ENCODE measurements around the gene ATP9A. TPM values are rescaled to one million over a fixed set of nuclear protein-coding genes. Genes with fewer than 3 reads are reported as not detected.
"Not testable (repeated sequence)": the region's sequence is repeated elsewhere in the genome, so short reads cannot be mapped to it uniquely, and the experiment has no call there.

ATP9A gene
- total RNA-seq, 1 donor from 2014 or later, result 48.8 TPM

DNA sequence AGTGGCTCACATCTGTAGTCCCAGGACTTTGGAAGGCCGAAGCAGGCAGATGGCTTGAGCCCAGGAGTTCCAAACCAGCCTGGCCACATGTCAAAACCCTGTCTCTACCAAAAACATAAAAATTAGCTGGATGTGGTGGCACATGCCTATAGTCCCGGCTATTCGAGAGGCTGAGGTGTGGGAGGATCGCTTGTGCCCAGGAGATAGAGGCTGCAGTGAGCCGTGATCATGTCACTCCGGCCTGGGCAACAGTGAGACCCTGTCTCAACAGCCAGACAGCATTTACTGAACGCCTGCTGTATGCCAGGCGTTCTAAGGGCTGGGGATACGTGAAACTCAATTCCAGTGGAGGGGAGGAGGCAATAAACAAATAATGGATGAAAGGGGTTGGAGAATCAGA, 69.9 kb downstream of the ATP9A start:
- DNase-seq (ENCODE audit: extremely low read depth, low read depth, low spot score), result no peak

DNA sequence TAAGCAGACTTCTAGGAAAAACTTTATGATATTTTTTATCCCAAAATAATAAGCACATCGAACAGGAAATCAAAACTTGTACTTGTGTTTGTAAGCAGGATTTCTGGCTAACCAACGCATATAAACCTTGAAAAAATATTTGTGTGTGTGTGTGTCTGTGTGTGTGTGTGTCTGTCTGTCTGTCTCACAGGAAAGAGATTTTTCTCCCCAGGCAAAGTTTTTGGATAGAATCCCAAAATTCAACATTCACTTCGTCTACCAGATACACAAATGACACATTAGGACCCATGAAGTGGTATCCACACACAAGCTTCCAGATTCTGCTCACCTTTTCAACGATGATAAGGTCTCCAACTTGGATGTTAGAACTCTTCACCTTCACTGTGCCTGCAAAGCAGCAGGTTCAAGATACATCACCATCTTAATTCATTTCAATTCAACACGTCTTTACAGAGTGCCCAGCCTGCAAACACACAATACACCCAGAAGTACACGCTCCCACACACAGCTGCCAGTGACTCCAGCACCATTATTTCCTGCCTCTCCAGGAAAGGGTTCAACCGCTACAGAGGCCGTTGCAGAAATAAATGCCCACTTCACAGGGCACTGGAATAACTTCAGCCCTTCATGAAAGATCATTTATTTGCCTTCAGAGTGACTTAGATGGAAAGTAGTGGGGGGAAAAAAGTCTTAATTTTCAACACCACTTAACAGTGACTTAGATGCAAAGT, 70.9 kb downstream of the ATP9A start:
- DNase-seq (ENCODE audit: extremely low read depth, low read depth, low spot score), result no peak

DNA sequence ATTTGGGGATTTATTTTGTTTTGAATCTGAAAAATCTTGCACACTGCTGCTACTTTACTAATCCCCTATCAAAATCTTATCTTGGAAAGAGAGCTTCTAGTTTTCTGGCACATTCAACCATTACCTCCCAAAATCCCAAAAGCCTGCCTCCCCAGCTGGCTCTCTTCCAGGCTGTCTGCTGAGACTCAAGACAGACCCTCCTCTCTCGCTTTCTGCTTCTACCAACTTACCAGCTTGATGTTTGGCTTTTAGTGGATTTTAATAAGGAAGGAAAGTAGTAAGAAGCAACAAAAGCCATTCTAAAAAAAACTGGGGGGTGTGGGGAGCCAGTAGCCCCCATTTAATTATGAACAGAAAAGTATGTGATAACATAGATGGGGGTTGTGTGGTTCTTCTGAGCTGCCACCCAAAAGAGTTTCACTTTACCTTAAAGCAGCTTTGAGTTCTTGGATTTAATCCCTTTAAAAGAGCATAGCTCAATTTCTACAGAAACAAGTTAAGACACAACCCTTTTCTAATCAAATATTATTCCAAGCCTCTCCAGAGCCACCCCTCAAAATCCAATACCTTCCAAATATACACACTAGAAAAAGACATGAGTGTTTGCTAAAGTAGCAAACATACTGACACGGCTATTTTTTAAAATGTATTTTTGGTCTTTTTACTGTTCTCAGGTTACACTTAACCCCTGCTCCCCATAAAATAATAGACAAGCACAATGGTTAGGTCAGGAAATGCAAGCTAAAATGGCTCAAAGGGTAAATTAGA, 71.7 kb downstream of the ATP9A start:
- no peak for DNase-seq (ENCODE audit: extremely low read depth, low read depth, low spot score)

DNA sequence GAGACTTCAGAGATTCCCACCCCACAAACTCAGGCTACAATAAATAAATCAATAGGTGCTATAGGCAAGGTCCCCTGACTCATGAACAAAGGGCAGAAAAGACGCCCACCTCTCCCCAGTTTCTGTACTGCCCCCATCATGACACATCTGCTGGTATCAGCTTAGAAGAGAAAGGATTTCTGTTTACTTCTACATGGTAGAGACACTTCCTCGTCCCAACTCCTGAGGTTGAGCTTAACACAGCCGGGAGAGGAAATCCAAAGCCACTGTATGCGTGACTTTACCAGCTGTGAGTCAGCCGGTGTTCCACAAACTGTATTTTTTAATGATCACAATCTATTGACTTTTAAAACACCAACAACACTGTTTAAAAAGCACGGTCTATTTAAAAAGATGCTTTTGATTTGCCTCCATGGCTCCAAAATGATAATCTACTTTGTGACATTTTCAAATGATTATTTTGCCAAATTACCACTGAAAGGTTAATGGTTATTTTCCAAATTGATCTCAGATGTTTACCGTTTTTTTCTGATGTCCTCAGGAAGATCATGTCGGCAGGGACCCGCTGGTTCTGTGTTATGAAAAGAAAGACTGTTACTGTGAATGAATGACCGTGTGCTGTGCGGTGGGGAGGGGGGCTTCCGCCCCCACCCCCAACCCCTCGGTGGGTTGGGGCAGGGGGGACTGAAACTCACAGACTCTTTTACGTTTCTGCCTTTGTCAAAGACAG, 72.5 kb downstream of the ATP9A start:
- DNase-seq (ENCODE audit: extremely low read depth, low read depth, low spot score), result peak; percentile 70

DNA sequence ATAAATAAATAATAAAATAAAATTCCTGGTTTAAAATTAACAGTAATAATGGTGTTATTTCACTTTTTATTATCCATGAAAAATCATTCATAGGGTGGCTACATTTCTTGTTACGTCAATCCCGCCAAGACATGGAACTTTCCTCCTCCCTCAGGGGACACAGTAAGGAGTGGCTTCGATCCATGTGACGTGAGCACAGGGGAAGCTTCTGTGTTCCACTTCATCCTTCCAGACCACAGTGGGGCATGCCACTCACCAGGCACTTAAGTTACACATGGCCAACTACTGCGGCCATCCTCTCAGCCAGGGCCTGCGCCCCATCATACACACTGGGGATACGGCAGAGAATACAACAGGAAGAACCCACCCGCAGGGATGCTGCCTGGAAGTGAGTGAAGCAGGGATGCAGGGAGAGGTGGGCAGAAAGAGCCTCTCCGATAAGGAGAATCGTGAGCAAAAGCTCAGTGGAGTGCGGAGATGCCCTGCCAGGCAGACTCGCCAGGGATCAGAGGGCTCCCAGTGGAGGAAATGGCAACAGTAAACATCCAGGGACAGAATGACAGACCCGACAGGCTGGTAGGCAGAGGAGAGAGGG, 75.3 kb downstream of the ATP9A start:
- DNase-seq (ENCODE audit: extremely low read depth, low read depth, low spot score), result no peak

DNA sequence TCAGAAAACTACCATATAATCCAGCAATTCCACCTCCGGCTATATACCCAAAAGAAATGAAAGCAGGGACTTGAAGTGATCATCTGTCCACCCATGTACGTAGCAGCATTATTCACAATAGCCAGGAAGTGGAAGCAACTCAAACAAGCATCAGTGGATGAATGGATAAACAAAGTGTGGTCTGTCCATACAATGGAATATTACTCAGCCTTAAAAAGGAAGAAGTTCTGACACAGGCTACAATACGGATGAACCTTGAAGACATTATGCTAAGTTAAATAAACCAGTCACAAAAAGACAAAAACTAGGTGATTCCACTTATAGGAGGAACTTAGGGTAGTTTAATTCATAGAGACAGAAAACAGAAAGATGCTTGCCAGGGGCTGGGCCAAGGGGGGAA, 76.5 kb downstream of the ATP9A start:
- DNase-seq (ENCODE audit: extremely low read depth, low read depth, low spot score), result no peak

DNA sequence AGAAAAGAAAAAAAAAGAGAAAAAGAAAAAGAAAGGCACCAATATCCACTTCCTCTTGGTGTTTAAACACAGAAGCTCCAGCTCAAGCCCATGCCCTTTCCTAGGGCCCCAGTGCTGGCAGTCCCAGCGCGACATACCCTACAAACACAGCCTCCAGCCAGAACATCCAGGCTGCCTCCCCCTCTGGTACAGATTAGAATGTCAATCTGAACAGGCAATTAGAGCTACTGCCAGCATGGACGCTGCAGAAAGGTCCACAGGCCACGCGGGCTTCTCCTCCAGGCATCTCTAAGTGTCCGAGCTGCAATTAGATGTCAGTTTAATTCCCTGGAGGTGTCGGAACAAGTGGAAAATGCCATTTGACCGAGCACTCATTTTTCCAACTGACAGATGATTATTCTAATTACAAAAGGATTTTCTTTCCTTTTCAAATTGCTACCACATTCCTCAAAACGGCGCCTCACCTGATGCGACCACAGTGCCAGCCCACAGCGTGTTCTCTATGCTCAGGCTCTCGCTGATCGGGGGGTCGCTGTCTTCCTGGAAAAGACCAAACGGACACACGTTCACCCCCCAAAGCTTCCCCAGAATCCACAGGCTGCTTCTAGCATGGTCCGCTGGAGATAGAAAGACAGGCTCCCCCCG, 79.5 kb downstream of the ATP9A start:
- DNase-seq (ENCODE audit: extremely low read depth, low read depth, low spot score), result no peak

DNA sequence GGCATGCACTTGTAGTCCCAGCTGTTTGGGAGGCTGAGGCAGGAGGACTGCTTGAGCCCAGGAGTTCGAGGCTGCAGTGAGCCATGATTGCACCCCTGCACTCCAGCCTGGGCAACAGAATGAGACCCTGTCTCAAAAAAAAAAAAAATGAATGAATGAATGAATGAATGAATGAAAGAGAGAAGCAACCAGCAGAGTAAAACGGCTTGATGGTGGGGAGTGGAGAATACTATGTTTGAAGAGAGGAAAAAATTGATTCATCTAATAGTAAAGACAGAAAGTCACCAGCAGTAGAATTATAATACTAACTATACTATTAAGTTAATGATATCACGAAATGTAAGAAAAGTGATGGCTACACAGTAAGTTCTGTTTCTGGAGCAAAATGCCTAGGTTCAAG, 80.6 kb downstream of the ATP9A start:
- no peak for DNase-seq (ENCODE audit: extremely low read depth, low read depth, low spot score)

DNA sequence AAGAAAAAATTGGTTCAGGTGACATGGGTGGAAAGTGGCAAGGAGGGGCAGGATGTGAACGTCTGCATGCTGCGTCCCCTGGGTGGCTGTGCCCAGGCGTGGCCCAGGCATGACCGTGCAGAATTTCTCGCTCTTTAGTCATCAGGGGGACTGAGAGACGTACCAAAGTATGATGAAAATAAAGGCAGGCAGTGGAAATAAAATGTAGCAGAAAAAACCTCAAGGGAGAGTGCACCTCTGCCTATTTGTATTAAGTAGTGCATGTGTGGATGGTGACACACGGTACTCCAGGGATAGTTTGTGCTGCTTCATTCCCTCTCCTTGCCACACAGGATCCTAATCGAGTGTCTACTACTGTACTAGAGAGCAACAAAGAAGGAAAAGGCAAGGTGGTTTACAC, 81.1 kb downstream of the ATP9A start:
- no peak for DNase-seq (ENCODE audit: extremely low read depth, low read depth, low spot score)

DNA sequence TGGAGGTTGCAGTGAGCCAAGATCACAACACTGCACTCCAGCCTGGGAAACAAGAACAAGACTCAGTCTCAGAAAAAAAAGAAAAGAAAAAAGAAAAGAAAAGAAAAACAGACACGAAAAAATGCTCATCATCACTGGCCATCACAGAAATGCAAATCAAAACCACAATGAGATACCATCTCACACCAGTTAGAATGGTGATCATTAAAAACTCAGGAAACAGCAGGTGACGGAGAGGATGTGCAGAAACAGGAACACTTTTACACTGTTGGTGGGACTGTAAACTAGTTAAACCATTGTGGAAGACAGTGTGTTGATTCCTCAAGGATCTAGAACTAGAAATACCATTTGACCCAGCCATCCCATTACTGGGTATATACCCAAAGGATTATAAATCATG, 82.7 kb downstream of the ATP9A start:
- not testable (repeated sequence) for DNase-seq (ENCODE audit: extremely low read depth, low read depth, low spot score)

DNA sequence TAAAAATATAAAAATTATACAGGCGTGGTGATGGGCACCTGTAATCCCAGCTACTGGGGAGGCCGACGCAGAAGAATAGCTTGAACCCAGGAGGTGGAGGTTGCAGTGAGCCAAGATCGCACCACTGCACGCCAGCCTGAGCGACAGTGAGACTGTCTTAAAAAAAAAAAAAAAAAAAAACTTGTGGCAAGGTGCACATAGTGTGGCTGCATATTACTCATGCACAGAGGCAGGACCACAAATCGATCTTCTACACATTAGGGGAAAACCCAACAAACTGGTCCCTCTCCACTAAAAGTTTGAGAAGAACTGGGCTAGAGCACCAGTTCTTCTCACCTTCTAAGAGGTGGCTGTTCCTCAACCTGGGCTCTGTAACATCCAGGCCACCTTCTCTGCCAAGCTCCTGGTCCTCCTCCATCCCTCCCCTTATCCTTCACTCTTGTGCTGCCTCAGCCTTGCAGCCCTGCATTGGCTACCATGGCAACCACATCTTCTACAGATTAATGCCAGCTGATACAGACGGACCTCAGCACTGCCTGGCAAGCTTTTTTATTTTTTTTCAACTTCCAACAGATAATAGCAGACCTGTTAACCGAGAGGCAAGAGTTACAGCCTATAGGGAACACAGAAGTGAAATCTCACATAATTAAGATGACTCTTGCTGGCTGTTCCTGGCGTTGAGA, 88.0 kb downstream of the ATP9A start:
- DNase-seq (ENCODE audit: extremely low read depth, low read depth, low spot score), result no peak

DNA sequence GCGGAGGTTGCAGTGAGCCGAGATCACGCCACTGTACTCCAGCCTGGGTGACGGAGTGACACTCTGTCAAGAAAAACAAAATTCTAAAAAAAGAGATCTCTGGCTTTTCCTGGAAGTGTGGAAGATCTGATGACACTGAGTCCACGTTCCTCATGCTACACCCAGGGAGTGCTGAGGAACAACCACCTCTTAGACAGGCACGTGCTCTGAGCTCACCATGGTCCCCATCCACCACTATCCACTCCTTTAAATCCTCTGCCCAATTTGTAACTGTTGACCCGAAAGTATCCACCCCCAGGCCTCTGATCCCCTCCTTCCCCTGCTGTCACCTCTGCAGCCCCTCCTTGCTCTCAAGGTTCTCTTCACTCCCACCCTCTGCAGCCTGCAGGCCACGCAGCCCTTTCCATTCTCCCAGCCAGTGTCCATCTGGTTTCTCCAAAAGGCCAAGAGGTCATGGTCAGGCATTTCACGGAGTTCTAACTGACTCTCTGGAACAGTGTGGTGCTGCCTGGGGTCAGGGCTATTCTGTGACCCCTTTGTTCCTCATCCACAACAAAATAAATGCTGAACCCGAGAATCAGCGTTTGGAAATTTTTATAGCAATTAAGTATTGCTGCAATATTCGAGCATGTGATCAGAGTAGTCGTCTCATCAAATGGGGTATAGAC, 88.8 kb downstream of the ATP9A start:
- no peak for DNase-seq (ENCODE audit: extremely low read depth, low read depth, low spot score)

DNA sequence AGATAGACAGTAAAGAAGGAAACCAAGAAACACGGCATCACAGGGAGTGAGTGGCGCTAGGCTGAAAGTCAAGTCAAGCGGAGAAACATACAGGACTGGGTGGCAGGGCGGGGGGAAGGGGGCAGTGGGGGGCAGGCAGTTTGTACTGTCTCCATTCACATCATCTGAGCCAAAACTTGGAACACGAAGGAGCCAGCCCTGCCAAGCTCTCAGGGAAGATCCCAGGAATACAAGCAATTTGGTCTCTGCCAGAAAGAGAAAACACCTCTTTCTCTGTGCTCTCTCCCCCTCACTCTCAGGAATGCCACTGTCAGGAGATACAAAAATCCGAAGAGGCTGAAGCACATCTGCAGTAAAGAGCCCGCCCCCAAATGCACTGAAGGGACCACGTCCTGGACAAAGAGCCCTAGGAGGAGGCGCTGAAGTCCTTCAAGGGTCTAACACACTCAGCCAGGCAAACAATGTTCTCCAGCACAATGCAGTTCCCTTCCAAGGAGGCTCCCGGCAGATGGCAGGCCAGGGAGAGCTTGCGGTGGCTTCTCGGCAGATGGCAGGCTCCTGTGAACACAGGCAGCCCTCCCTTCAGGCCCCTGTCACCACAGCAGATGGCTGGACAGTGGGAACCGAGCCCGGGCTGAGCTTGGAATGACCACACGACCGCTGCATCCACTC, 90.0 kb downstream of the ATP9A start:
- no peak for DNase-seq (ENCODE audit: extremely low read depth, low read depth, low spot score)

DNA sequence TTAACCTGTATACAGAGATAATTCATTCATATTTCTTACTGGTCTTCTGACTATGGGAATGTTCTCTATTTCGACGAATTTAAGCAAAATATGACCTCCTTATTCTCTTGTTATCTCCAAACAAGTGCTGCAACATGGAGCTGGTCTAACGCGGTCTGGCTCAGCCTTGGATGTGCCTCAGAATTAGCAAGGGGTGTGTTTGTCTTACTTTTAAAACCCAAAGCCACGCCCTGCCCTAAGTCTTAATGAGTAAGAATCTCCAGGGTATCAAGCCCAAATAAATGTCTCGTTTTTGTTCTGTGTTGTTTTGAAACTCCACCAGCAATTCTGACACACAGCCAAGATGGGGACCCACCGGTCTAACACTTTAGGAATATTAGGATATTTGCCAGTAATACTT, 99.2 kb downstream of the ATP9A start:
- DNase-seq (ENCODE audit: extremely low read depth, low read depth, low spot score), result no peak

DNA sequence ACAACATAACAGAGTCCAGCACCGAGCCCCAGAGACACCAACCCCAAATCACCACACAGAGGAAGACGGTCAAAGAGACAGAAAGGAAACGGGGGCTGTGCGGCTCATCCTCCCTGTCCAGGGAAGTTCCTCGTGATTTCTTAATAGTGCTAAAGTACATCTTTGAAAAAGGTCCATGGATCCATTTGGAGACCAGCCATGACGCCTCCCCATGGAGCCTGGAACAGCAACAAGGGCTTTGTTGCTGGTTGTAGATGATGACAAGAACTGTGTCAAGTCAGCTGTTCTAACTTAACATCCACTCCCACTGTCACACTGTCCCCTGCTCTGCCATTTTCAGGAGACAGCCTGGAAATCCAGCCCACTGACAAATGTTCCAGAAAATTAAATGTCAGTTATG, 99.7 kb downstream of the ATP9A start:
- DNase-seq (ENCODE audit: extremely low read depth, low read depth, low spot score), result no peak

DNA sequence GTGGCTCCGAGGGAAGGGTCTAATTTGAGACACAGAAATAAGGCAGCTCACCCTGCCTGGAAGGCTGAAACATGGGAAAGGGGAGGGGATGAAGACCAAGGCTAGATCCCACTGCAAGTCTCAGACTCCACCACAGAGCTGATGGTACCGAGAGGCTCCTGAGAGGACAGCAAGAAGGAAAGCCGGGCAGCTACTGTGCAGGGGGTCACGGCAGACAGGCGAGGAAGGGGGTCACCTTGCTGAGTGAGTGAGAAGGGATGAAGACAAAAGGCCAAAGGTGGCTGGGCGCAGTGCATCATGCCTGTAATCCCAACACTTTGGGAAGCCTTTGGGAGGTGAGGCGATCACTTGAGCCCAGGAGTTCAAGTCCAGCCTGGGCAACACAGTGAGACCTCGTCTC, 100.7 kb downstream of the ATP9A start:
- DNase-seq (ENCODE audit: extremely low read depth, low read depth, low spot score), result no peak

DNA sequence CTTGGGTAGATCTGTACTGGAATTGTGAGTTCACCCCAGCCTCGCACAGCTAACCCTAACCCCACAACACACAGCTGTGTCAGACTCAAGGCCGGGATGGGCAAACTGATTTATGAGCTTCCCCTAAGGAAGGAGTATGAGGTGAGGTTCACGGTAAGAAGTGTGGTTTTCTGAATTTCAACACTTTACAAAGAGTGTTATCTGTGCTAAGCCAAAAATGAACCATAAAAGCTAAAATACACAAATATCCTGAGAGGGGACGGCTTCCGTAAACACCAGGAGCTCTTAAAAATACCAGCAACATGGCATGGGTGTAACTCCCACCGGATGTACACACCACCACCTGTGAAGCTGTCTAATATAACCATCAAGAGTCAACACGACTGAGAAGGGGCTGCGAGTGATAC, 101.2 kb downstream of the ATP9A start:
- no peak for DNase-seq (ENCODE audit: extremely low read depth, low read depth, low spot score)

DNA sequence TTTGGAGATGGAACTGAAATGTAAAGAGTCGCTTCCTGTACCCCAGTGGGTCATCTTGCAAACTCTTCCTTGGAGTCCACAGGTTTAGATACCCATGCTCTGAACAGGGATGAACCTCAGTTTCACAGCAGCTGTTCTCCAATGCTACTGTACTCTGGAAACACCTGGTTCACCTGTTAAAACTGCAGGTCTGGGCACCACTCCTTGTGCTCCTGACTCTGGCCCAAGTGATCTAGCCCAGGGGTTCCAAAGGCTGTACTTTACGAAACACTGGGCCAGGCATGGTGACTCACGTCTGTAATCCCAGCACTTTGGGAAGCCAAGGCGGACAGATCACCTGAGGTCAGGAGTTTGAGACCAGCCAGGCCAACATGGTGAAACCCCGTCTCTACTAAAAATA, 102.1 kb downstream of the ATP9A start:
- no peak for DNase-seq (ENCODE audit: extremely low read depth, low read depth, low spot score)

DNA sequence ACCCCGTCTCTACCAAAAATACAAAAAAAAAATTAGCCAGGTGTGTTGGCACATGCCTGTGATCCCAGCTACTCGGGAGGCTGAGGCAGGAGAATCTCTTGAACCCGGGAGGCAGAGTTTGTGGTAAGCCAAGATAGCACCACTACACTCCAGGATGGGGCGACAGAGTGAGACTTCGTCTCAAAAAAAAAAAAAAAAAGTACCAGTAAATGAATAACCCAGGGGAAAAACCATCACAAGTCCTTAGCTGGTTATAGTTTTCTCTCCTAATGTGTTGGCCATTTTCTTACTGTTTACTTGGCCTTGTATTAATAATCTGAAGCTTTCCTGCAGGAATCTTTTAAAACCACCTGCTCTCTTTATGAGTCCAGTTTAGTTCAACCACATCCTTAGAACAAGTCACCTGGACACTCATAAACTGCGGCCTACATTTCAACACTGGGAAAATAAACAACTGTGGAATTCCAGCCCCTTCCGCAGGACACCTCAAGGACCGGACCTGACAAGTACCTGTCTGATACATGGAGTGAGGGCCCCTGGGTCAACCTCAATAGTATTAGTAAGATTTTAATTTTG, 102.6 kb downstream of the ATP9A start:
- no peak for DNase-seq (ENCODE audit: extremely low read depth, low read depth, low spot score)
